Body of pancreas (tissue), 4 donors: Measurements from ENCODE around the gene CHCHD3.

ENCODE experiments used
- POLR2A ChIP-seq, 3 donors: fragments of 450-650 bp; IDR thresholded peaks; one replicate each; pipeline ENCODE4 v1.6.1; 2016; ENCODE audit warnings: antibody characterized with exemption in 3 of 3, mild to moderate bottlenecking in 2 of 3
- TF ChIP-seq, protein P1 (sequence below), 7 experiments: fragments of 450-650 bp in 4 of 7; fragments of 200-600 bp in 3 of 7; sonication (generic) in 3 of 7; IDR thresholded peaks; one replicate each; pipeline ENCODE4 v1.5.1; 2016 to 2019; ENCODE audit warnings: antibody characterized with exemption in 7 of 7

DNA sequence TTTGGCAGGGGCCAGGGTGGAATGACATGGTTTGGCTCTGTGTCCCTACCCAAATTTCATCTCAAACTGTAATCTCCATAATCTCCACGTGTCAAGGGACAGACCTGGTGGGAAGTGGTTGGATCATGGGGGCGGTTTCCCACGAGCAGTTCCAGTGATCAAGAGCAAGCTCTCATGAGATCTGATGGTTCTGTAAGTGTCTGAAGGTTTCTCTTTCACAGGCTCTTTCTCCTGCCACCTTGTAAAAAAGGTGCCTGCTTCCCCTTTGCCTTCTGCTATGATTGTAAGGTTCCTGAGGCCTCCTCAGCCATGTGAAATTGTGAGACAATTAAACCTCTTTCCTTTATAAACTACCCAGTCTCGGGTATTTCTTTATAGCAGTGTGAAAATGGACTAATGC is 188.3 kb downstream of the CHCHD3 start:
- TF ChIP-seq, protein P1, sequence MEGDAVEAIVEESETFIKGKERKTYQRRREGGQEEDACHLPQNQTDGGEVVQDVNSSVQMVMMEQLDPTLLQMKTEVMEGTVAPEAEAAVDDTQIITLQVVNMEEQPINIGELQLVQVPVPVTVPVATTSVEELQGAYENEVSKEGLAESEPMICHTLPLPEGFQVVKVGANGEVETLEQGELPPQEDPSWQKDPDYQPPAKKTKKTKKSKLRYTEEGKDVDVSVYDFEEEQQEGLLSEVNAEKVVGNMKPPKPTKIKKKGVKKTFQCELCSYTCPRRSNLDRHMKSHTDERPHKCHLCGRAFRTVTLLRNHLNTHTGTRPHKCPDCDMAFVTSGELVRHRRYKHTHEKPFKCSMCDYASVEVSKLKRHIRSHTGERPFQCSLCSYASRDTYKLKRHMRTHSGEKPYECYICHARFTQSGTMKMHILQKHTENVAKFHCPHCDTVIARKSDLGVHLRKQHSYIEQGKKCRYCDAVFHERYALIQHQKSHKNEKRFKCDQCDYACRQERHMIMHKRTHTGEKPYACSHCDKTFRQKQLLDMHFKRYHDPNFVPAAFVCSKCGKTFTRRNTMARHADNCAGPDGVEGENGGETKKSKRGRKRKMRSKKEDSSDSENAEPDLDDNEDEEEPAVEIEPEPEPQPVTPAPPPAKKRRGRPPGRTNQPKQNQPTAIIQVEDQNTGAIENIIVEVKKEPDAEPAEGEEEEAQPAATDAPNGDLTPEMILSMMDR (IDR thresholded peaks at IDR 0.05), result no peak
- no peak for TF ChIP-seq POLR2A (IDR thresholded peaks at IDR 0.05)
